Dedifferentiated amniotic fluid mesenchymal stem cell (primary cell): ENCODE data around the gene IFNA16.
"Not testable (repeated sequence)": the region's sequence is repeated elsewhere in the genome, so short reads cannot be mapped to it uniquely, and the experiment has no call there.

Source experiments
- DNase-seq: peaks from one replicate; pipeline ENCODE4 v3.0.0-alpha.2; 2016; ENCODE audit errors: extremely low spot score

Gene IFNA16

GRCh38 chr9:21217211-21217610 lies at the start of gene IFNA16:
IFNA16 (minus strand) TSS chr9:21217311; CDS start chr9:21217305, 6 bp downstream.
- DNase-seq, result not testable (repeated sequence)

DNA sequence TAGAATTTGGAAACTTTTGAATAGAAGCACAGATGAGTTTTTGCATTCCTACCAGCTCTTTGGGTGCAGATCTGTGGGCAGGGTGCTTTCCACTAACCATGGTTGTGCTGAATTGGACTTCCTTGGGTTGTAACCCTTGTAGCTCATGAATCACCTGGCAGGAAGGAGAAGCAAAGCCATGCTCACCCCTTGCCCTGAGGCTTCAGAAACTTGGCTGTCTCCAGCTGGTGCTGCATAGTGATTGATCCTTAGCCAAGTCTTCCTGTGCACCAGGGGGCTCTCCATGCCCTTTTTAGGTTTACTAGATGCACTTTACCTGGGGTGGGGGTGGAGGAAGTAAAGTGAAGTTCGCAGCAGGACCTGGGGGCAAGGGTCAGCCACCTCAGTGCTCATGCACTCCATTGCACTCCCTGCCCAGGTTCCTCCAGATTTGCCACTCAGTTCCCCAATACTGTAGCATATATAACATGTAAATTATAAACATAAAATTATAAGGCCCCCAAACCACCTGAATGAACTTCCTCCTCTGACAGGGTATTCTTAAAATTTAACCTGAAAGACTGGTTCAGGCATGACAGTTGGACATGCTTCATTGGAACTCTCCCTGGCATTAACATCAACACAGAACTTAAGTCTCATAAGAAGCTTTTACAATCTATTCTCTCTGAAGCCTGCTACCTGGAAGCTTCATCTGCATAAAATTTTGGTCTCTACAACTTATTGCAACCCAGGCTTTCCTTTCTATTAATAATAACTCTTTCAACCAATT lies 48.5 kb upstream of the IFNA16 start:
- no peak for DNase-seq

DNA sequence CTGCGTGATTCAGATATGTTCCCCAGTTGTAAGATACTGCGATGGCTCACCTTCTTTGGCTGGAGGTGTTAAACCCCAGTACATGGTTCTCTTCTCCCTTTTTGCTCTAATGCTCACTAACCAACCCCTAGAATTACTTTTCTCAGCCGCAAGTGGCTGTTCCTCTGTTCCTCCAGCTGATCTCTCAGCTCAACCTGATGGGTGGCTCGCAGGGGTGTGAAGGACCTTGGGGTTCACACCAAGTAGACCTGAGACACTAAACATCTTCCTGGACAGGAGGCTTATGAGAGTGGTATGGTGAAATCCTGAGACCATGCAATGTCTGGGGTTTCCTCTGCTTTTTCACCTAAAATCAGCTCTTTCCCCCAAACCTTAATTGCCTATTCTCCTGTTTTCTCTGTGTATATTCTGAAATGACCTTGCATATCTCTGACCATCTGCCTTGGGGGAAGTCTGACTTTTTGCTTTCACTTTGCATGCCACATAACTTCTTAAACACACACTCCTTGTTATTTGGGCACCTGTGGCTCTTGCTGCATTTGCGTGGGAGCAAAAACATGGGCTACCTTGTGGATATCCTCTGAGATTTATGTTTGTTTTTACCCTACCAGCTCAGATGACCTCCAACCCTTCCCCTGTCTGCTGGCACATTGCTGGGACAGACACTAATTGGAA lies 38.6 kb upstream of the IFNA16 start:
- no peak for DNase-seq

- DNase-seq, result peak; percentile 53
Measured at GRCh38 chr9:21252721-21253547, 35.8 kb upstream of the IFNA16 start.

DNA sequence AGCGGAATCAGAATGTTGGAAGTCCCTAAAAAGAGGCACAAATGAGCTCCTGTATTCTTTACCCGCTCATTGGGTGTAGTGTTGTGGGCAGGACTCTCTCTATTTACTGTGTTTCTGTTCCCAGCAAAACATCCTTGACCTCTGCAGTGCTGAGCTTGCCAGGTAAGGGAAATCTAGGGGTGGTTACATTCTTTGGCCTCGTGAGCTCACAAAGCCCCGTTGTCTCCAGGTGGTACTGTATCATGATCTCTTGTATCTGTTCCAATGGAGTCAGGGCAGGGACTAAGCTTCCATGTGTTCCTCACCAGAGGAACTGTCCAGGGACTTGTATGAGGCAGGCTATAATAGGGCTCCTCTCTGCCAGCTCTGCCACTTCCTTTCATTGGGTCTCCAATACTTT lies 34.5 kb upstream of the IFNA16 start:
- DNase-seq, result no peak

DNA sequence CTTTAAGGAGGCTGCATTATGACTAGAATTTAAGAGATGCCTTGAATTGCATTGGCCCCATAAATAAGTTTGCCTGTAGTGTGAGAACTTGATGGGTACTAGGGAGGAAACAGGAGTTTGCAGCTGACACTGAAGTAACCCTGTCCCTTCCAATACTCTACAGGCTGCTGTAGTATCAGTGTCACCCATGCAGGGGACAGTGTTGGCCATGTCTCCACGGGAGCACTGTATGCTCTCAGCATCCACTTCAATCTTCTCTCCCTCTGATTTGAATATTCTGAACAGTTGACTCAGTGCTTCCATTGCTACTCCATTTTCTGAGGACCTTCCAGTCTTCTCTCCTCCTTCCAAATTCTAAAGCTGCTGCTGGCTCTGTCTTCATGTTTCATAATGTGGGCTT lies 34.1 kb upstream of the IFNA16 start:
- DNase-seq, result no peak

GRCh38 chr9:21244836-21245235 lies 27.7 kb upstream of the IFNA16 start:
- no peak for DNase-seq

DNA sequence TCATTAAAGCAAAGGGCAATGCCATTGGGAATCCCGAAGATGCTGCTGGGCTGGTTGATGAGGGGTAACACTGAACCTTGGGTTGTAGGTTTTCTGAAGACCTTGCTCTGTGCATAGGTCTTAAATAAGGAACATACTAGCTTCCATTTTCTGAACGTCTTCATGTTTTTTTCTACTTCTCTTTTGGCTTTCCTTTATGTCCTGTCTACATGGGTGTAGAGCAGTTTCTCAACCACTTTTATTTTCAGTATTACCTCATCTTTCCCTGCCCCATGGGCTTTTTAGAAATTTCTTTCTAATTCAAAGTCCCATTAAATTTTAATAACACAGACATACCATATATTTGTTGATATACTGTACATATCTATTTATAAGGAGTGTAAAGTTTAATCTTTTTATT lies 22.8 kb upstream of the IFNA16 start, which contains the start of gene IFNA14:
Gene IFNA14, minus strand, starts transcription at position 95 of the 400 bp plus-strand sequence. Its CDS starts 70 bp downstream, at position 25.
- no peak for DNase-seq

GRCh38 chr9:21236360-21236714 lies 19.2 kb upstream of the IFNA16 start:
- DNase-seq, result not testable (repeated sequence)

DNA sequence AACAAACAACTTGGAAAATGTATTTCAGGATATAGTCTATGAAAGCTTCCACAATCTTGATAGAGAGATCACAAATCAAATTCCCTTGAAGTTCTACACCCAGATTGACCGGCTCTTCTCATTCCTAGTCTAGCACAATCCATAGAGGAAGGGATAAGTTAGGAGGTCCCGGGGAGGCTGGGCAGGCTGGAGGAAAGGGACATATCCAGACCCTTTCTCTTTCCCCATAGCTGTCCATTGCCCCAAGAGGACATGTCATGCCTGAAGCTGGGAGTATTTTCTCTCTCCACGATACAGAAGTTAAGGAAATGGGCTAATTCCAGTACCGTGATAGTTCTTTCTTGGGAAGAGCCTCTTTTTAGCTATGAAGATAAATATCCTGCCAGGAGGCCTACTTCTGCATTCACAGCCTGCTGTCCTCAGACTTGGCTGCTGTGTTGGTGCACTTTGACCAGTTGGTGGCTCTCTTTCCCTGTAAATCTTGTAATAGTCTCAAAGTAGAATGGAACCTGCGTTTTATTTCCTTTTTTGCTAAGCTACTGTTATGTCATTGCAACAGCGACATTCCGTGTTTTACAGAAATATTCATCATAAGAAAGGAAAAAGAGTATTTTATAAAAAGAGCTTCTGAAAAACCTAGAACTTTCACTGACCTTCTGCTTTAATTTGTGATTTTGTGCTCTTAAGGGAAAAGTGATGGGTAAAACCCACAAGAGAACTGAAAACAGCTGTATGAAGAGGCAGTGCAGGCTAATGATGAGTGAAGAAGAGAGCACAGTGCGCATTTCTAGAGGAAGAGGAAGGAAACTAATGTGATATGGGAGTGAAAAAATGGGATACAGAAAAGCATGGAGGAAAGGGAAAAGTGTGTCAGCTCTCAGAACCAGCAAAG lies 18.6 kb upstream of the IFNA16 start:
- peak; percentile 37 for DNase-seq

DNA sequence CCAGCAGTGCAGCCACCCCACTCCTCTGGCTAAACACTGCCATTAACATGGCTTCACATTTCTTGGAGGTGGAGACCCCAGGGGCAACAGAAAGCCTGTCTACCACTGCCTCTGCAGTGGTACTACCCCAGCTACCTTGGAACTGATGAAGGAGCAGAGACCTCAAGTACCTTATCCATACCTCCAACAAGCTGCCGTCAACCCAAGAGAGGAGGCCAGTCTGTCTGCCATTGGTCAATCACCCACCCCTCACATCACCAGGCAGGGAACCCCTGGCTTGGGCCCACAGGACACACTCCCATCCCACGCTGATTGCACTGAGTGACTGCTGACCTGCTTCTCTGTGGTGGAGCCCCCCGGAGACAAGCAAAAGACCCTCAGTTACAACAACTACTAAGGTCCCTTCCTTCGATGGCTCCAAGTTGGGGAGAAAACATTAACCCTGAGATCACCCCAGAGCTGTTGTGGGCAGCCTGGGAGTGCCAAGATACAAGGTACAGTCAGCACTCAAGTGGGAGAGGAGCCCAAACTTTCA lies 17.1 kb upstream of the IFNA16 start:
- no peak for DNase-seq

- no peak for DNase-seq
Measured at GRCh38 chr9:21233258-21233657, 16.1 kb upstream of the IFNA16 start.

DNA sequence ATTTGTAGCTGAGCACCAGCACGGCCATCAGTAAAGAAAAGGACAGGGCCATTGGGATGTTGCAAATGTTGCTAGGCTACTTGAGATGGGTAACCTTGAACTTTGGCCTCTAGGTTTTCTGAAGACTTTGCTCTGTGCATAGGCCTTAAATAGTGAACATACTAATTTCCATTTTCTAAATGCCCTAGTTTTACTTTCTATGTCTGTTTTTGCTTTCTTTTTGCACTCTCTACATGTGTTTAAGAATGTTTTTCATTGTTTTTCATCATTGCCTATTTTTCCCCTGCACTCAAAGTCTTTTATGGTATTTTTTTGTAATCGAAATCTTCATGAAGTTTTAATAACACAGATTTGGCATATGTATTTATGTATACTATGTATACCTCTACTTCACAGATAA lies 11.0 kb upstream of the IFNA16 start, which contains the start of gene IFNA17:
Gene IFNA17, minus strand, starts transcription at position 101 of the 400 bp plus-strand sequence. Its CDS starts 49 bp downstream, at position 52.
- no peak for DNase-seq

- DNase-seq, result not testable (repeated sequence)
Measured at GRCh38 chr9:21213411-21214326, 3.4 kb downstream of the IFNA16 start.

GRCh38 chr9:21212160-21212559 lies 5.0 kb downstream of the IFNA16 start:
- DNase-seq, result not testable (repeated sequence)

GRCh38 chr9:21210782-21211181 lies 6.3 kb downstream of the IFNA16 start:
- not testable (repeated sequence) for DNase-seq

DNA sequence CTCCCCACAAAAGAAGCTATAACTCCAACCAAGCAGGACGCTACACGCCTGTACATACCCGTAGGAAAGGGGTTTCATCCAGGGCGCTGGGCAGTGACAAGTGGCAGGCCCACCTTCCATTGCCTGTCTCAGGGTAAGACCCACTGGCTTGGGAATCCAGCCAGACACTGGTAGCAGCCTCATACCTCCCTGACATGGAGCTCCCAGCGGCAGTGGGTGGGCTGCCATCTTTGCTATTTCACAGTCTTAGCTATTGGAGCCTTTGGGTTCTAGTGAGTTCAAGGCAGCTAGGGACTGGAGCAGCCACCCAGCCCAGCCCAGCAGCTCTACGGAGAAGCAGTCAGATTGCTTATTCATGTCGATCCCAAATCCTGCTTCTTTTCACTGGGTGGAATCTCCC lies 6.8 kb downstream of the IFNA16 start:
- no peak for DNase-seq

- DNase-seq, result not testable (repeated sequence)
Measured at GRCh38 chr9:21207043-21207442, 10.1 kb downstream of the IFNA16 start, which contains the start of gene IFNA10. IFNA10 (minus strand) TSS chr9:21207143; CDS start chr9:21207097, 46 bp downstream.

GRCh38 chr9:21205204-21205603 lies 11.9 kb downstream of the IFNA16 start:
- DNase-seq, result no peak

DNA sequence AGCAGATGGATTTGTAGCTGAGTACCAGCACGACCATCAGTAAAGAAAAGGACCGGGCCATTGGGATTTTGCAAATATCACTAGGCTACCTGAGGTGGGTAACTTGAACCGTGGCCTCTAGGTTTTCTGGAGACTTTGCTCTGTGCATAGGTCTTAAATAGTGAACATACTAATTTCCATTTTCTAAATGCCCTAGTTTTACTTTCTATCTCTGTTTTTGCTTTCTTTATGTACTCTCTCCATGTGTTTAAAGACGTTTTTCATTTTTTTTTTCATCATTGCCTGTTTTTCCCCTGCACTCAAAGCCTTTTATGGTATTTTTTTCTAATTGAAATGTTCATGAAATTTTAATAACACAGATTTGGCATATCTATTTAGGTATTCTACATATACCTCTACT lies 15.0 kb downstream of the IFNA16 start, which contains the start of gene IFNA7:
Gene IFNA7, minus strand, starts transcription at position 101 of the 400 bp plus-strand sequence. Its CDS starts 40 bp downstream, at position 61.
- not testable (repeated sequence) for DNase-seq
